ENCODE results near the gene CRYGA. TPM values are rescaled to one million over a fixed set of nuclear protein-coding genes. Genes with fewer than 3 reads are reported as not detected.
"Not testable (repeated sequence)": the region's sequence is repeated elsewhere in the genome, so short reads cannot be mapped to it uniquely, and the experiment has no call there.

The CRYGA gene
- total RNA-seq, 1 experiment from 2014 or later, result not detected

GRCh38 chr2:208139447-208139846 is 23.9 kb downstream of the CRYGA start:
- Histone ChIP-seq H3K36me3 (ENCODE audit: control insufficient read depth, insufficient read depth, low read length) (no peaks in the 10 kb centered on the region), H3K4me3 (ENCODE audit: low read depth in 2 of 2, low read length in 2 of 2) (no peak overlapping the region), H3K27ac (ENCODE audit: low read length) (no peak overlapping the region), H3K27me3 (ENCODE audit: control insufficient read depth, insufficient read depth, low read length) (no peaks in the 10 kb centered on the region), H3K4me1 (ENCODE audit: control insufficient read depth, insufficient read depth, low read length) (no peaks in the 10 kb centered on the region), H3K9me3 (ENCODE audit: control insufficient read depth, insufficient read depth, low read depth, low read length) (no peaks in the 10 kb centered on the region)
- no peak for TF ChIP-seq POLR2AphosphoS5 (IDR thresholded peaks at IDR 0.05; ENCODE audit: low read depth, low read length)
- no peak for TF ChIP-seq REST (IDR thresholded peaks at IDR 0.05; ENCODE audit: insufficient read depth in 1 of 2, low read depth in 2 of 2, low read length in 1 of 2)
- TF ChIP-seq SIN3A (IDR thresholded peaks at IDR 0.05; ENCODE audit: borderline replicate concordance, insufficient read depth, low read depth, low read length), result no peak
- TF ChIP-seq TCF7L2 (IDR thresholded peaks at IDR 0.05; ENCODE audit: low read depth, low read length), result no peak
- no peak for TF ChIP-seq CTCF (IDR thresholded peaks at IDR 0.05)
- BruUV-seq (replicated peaks), result no TSS peak
- in situ Hi-C loops (cut with HindIII; ENCODE audit: low pct_unique_long_range_greater_than_20kb, low sequenced_read_pairs) (no loop called here), intact Hi-C loops (cut with micrococcal nuclease; ENCODE audit: unreplicated experiment) (no loop called here)
- ChIA-PET CTCF (no interaction called here), POLR2A (no interaction called here)
- no peak for DNase-seq (ENCODE audit: low read depth, low spot score)
- ATAC-seq, result no peak

GRCh38 chr2:208138334-208138733 is 25.1 kb downstream of the CRYGA start:
- ATAC-seq; intact Hi-C loops (cut with micrococcal nuclease; ENCODE audit: unreplicated experiment); CTCF ChIA-PET: not testable (repeated sequence)

GRCh38 chr2:208136716-208137094 is 26.7 kb downstream of the CRYGA start:
- TF ChIP-seq SIN3A (IDR thresholded peaks at IDR 0.05; ENCODE audit: borderline replicate concordance, insufficient read depth, low read depth, low read length) (no peak), POLR2AphosphoS5 (IDR thresholded peaks at IDR 0.05; ENCODE audit: low read depth, low read length) (no peak), REST (IDR thresholded peaks at IDR 0.05; ENCODE audit: insufficient read depth in 1 of 2, low read depth in 2 of 2, low read length in 1 of 2) (no peak), TCF7L2 (IDR thresholded peaks at IDR 0.05; ENCODE audit: low read depth, low read length) (no peak), CTCF (IDR thresholded peaks at IDR 0.05) (no peak)

More at GRCh38 chr2:208138334-208138733, 25.1 kb downstream of the CRYGA start:
- H3K4me1 ChIP-seq (ENCODE audit: control insufficient read depth, insufficient read depth, low read length); DNase-seq (ENCODE audit: low read depth, low spot score); H3K27ac ChIP-seq (ENCODE audit: low read length); H3K27me3 ChIP-seq (ENCODE audit: control insufficient read depth, insufficient read depth, low read length); BruUV-seq (replicated peaks); H3K9me3 ChIP-seq (ENCODE audit: control insufficient read depth, insufficient read depth, low read depth, low read length); H3K4me3 ChIP-seq (ENCODE audit: low read depth in 2 of 2, low read length in 2 of 2); POLR2A ChIA-PET; in situ Hi-C loops (cut with HindIII; ENCODE audit: low pct_unique_long_range_greater_than_20kb, low sequenced_read_pairs); H3K36me3 ChIP-seq (ENCODE audit: control insufficient read depth, insufficient read depth, low read length): not testable (repeated sequence)

More at GRCh38 chr2:208136716-208137094, 26.7 kb downstream of the CRYGA start:
- H3K9me3 ChIP-seq (ENCODE audit: control insufficient read depth, insufficient read depth, low read depth, low read length), result no peaks in the 10 kb centered on the region
- in situ Hi-C loops (cut with HindIII; ENCODE audit: low pct_unique_long_range_greater_than_20kb, low sequenced_read_pairs), result no loop called here
- no peaks in the 10 kb centered on the region for H3K27me3 ChIP-seq (ENCODE audit: control insufficient read depth, insufficient read depth, low read length)
- ATAC-seq (no peak), DNase-seq (ENCODE audit: low read depth, low spot score) (no peak)
- H3K36me3 ChIP-seq (ENCODE audit: control insufficient read depth, insufficient read depth, low read length), result no peaks in the 10 kb centered on the region
- ChIA-PET POLR2A (no interaction called here), CTCF (no interaction called here)
- intact Hi-C loops (cut with micrococcal nuclease; ENCODE audit: unreplicated experiment), result no loop called here
- no peak overlapping the region for H3K27ac ChIP-seq (ENCODE audit: low read length)
- no peak overlapping the region for H3K4me3 ChIP-seq (ENCODE audit: low read depth in 2 of 2, low read length in 2 of 2)
- no TSS peak for BruUV-seq (replicated peaks)
- H3K4me1 ChIP-seq (ENCODE audit: control insufficient read depth, insufficient read depth, low read length), result no peaks in the 10 kb centered on the region

All from Panc1 (cell line).